OCI-LY1 (cell line): ENCODE results near the gene CACFD1.

Experiments used
- CTCF ChIP-seq: fragments of 200-600 bp; sonication (generic), shearing (Covaris generic); IDR thresholded peaks from 2 replicates; pipeline ENCODE4 v1.5.1; 2017; ENCODE audit warnings: mild to moderate bottlenecking, antibody characterized with exemption, low read length, moderate library complexity, mixed read lengths
- EZH2 ChIP-seq: fragments of 200-600 bp; sonication (generic), shearing (Covaris generic); IDR thresholded peaks from 2 replicates; pipeline ENCODE4 v1.8.0; 2017; ENCODE audit warnings: borderline replicate concordance, mixed run types, mild to moderate bottlenecking, antibody characterized with exemption, low read length, moderate library complexity, mixed read lengths

- no peak for TF ChIP-seq CTCF
- no peak for TF ChIP-seq EZH2
Observed at GRCh38 chr9:133470988-133471387, 11.2 kb downstream of the CACFD1 start.
